NCI-H1105 (cell line): ENCODE data around the gene CDYL2.

ENCODE experiments used
- DNase-seq: peaks from one replicate; lab custom pipeline; 2025; lab: John Stamatoyannopoulos, UW

The CDYL2 gene

GRCh38 chr16:80620736-80621605, 183.4 kb downstream of the CDYL2 start:
- DNase-seq: no peak

DNA sequence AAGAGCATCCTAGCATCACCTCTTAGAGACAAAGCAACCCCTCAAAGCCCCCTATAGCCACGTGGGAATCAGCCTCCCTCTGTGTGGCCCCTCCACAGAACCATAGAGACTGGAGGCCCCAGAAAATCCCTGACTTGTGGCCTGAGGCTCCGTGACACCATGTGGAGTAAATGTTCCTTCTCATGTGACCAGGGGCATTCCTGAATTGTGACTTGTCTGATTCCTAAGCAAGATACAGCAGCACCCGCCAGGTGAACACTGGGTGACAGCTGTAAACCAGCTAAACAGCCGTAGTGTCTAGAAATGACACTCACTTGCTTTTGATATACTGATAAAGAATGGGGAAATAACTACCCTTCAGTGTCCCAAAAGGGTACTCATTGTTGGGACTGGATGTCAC, 184.6 kb downstream of the CDYL2 start:
- no peak for DNase-seq

DNA sequence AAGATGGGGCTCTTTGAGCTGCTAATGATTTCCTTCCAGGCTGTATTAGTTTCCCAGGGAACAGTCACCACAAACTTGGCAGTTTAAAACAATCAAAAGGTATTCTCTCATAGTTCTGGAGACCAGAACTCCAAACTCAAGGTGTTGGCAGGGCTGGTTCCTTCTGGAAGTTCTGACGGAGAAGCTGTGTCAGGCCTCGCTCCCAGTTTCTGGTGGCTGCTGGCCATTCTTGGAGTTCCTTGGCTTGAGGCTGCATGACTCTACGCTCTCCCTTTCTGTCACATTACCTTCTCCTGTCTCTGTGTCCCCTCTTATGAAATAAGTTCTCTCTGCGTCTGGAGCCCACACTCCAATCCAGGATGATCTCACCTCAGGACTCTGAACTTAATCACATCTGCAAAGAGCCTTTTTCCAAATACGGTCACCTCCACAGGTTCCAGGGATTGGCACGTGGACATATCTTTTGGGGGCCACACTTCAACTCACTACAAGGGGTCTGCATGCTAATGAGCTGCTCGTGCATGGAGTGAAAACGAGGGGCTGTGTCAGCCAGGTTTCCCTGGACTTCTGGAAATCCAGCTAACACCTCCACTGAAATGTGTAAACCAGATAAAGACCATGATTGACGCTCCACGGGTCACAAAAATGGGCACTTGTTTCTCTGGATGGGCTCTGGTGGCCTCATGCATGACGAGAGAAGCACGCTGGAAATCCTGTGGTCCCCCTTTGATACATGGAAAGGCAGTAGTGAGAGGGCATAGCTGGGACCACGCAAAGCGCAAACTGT, 185.3 kb downstream of the CDYL2 start:
- no peak for DNase-seq

- no peak for DNase-seq
Observed at GRCh38 chr16:80616362-80616761, 188.0 kb downstream of the CDYL2 start.

DNA sequence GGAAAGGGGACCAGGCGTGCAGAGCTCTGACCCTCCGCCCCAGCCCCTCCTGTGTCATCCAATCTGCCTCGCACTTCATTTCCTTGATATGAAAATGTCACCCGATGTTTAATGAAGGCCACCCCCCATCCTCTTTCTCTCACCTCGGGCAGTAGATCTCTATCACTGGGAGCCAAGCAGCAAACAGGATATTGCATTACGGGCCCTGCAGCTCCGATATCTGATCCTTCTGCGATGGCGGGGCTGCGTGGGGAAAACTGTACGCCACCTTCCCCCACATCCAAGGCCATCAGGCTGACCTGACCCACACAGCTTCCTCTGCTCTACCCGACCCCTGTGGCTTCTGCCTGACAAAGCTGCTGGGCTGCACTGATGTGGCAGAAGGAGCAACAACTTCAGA, 188.7 kb downstream of the CDYL2 start:
- DNase-seq: no peak

- no peak for DNase-seq
Observed at GRCh38 chr16:80614908-80615671, 189.3 kb downstream of the CDYL2 start.

DNA sequence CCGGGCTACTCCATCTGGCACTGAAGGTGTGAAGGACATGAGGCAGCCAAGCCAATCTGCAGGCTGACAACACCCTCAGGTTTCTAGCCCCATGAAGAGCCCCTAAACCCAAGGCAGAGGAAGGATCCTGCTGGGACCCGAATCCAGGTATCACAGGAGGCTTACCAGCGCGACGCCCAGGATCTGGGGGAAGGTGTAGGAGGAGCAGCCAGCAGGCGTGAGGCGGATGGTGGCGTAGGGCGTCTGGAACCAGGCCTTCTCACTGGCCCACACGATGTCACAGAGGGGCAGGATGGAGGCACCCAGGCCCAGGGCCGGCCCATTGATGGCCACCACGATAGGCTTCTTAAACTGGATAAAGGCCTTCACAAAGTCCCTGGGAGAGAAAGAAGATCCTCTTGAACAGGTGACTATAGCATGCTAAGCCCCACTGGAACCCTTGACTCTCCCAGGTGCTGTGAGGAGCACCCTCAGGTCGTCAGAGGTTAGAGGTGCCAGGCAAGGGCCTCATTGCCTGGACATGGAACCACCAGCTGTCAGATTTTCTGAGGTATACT, 191.9 kb downstream of the CDYL2 start:
- no peak for DNase-seq

DNA sequence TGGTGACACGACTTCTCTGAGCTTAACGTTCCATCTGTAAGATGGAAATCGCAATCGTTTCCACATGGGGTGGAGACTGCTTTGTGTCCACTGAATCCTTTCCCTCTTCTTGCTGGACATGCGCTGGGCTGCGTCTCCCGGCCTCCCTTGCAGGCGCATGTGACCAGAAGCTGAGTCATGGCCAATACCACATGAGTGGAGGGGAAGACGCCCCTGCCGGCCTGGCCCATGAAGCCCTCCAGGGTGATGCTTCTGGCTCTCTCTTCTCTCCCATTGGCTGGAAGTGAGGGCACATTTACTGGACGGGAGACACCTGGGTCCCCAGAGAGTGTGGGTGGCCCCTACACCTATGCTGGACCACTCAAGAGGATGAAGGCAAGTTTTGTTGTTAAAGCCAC, 192.5 kb downstream of the CDYL2 start:
- no peak for DNase-seq

DNA sequence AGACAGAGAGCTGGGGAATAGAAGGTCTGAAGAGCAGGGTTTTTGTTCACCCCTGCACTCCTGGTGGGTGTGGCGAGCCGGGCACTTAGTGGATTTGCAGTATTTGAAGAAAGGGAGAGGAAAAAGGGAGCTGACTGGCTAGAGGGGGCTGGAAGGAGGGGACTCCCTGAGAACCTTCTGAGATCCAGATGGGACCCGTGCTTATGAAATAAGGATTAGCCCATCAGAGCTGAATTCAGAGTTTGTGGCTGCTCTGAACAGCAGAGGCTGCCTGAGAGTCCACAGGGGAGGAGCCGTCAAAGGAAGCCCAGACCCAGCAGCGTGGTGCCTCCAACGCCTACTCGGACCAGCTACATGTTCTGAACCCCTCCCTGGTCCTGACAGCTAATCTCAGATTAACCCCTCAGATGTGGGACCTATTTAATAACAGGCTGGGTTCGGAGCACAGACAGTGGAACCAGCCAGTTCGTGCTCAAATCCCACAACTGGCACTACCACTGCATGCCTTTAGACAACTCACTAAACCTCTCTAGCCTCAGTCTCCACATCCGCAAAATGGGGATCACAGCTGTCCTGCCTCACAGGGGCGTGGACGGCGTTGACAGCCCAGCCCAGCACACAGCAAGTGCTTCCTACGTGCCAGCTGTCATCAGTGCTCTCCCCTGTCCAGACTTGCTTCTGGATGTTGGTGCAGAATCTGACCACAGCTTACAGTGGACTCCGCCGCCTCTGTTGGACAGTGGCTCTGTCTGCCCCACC, 193.0 kb downstream of the CDYL2 start:
- DNase-seq: no peak

DNA sequence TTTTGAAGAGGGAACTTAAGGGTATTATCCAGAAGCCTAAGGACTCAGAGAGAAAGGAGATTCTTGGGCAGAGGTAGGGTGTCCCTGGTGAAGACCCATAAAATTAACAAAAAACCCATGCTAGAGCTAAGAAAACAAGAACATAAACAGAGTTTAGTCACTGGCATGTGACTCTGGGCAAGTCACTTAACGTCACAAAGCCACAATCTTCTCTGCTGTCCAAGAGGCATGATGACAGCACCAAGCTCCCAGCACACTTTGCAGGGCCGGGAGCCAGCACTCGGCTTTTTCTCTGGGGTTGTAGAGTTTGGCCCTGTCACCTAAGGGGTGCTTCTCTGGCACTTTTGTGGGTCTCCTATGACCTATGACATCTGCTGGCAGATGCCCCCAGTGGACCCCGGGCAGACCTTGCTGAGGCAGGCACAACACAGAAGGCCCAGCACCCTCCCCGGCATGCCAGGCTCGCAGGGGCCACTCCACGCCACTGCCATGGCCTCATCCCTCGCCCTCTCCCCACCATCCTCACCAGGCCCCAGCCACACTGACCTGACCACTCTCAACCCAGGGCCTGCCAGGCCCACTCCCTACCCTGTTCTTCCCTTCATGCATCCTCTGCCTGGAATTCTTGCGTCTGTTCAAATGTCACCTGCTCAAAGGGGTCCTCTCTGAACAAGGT, 193.8 kb downstream of the CDYL2 start:
- no peak for DNase-seq

GRCh38 chr16:80608946-80609345, 195.5 kb downstream of the CDYL2 start:
- DNase-seq: no peak

GRCh38 chr16:80607204-80607603, 197.2 kb downstream of the CDYL2 start:
- no peak for DNase-seq

DNA sequence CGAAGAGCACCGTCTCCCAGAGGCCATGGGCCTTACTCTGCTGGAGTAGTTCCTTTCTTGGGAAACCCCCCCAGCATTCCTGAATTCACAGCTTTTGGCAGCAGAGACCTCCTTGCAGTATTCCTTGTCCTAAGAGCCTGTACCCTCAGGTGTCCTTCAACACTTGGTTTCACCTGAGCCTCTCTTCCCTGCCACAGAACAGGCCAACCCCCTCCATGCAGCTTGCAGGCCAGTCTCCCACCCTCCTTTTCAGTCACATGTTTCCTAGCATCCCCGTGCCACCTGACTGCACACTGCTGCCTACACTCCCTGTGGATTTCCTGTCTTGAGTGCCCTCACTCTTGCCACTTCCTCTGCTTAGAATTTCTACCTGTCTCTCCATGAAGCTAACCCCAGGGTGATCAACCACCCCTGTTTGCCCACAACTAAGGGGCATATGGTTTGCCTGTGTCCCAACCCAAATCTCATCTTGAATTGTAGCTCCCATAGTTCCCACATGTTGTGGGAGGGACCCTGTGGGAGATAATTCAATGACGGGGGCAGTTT, 198.1 kb downstream of the CDYL2 start:
- no peak for DNase-seq

GRCh38 chr16:80604600-80605355, 199.6 kb downstream of the CDYL2 start:
- DNase-seq: no peak

DNA sequence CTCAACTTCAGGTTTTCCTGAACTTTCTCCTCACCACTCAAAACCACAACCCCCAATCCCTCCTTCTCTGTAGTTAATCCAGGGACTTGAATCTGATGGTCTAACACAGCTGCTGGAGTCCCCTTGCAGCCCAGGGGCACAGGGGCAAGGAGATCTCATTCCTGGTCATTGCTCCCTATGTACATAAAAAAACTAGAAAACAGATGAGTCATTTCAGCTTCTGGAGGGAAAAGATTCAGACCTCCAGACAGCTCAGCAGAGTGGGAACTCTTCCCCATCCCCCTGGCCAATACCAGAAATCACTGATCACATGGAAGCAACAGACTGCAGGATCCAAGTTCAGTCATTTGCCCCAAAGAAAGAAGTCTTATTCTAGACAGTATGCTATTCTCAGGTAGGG, 201.5 kb downstream of the CDYL2 start:
- DNase-seq: no peak

GRCh38 chr16:80601182-80601581, 203.2 kb downstream of the CDYL2 start:
- DNase-seq: no peak

DNA sequence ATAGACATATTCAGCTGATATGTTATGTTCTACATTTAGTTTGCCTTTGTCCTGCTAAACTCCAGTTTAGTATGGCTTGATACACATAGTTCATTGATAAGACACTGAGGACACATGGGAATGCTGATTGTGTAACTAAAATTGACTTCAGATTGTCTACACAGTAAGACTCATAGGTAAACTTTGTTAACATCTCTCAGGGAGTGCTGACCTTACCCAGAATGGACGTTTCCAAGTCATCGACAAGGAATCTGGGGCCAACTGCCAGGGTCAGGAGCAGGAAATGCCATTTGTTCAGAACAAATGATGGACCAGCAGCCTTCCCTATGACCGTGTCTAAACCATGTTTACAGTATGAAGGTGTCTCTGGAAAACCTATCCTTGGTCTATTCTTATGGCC, 204.9 kb downstream of the CDYL2 start:
- DNase-seq: no peak

DNA sequence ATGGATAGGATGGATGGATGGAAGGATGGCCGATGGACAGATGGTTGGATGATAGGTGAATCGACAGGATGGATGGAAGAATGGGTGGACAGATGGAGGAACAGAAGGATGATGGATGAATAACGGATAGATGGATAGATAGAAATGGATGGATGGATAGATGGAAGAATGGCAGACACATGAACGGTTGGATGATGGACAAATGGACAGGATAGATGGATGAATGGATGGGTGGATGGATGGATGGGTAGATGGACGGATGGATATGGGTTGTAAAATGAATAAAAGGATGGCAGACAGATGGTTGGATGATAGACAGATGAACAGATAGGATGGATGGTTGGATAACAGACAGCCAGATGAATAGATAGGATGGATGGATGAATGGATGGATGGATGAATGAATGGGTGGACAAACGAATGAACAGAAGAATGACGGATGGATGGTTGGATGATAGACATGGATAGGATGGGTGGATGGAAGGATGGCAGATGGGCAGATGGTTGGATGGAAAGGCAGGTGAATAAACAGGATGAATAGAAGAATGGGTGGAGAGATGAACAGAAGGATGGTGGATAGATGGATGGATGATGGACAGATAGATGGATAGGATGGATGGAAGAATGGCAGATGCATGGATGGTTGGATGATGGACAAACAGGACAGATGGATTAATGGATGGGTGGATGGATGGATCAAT, 207.7 kb downstream of the CDYL2 start:
- no peak for DNase-seq

GRCh38 chr16:80594756-80595155, 209.6 kb downstream of the CDYL2 start:
- no peak for DNase-seq
